Mucosa of descending colon (tissue), 3 donors: ENCODE data around the gene ATAD3A. TPM values are rescaled to one million over a fixed set of nuclear protein-coding genes. Genes with fewer than 3 reads are reported as not detected.

Source experiments
- ATAC-seq: fragments of 200-7000 bp; cut with Tn5 transposase; one replicate; pipeline ENCODE4 v1.9.1; 2020; ENCODE audit warnings: mild to moderate bottlenecking, moderate library complexity
- DNase-seq, 3 donors: peaks; one replicate each; pipeline ENCODE4 v3.0.0-alpha.2; 2020
- H3K36me3 ChIP-seq: fragments of 200-600 bp; one replicate; pipeline ENCODE4 v1.8.0; 2021; ENCODE audit warnings: low read depth, mild to moderate bottlenecking
- H3K4me1 ChIP-seq: fragments of 200-600 bp; one replicate; pipeline ENCODE4 v1.8.0; 2021; ENCODE audit warnings: low read depth, mild to moderate bottlenecking
- H3K4me3 ChIP-seq: fragments of 200-600 bp; one replicate; pipeline ENCODE4 v1.8.0; 2021; ENCODE audit warnings: mild to moderate bottlenecking
- H3K9me3 ChIP-seq: fragments of 200-600 bp; one replicate; pipeline ENCODE4 v1.8.0; 2021; ENCODE audit warnings: mild to moderate bottlenecking
- intact Hi-C, 2 donors: fragments of 100-400 bp; cut with DNase I in 1 of 2; cut with micrococcal nuclease in 1 of 2; formaldehyde crosslinking; loops; one replicate each; pipeline versions ENCODE4 v1.11.0 to v1.11.1; 2022; cut with DNase I, micrococcal nuclease
- total RNA-seq, 3 donors: library from RNA; stranded (reverse); fragmentation: NEBNext Ultra II Directional in 2 of 3; extraction: Animal tissue kit (Norgen Biotek cat#: 25700) in 2 of 3; gene quantifications; one replicate each; pipeline versions ENCODE4 v1.2.1 to v1.2.4, GENCODE V29; 2021 to 2023
- TF ChIP-seq, protein P1 (sequence below): fragments of 200-600 bp; IDR thresholded peaks from one replicate; pipeline ENCODE4 v1.8.0; 2022; ENCODE audit warnings: antibody characterized with exemption, mild to moderate bottlenecking
- donor health status: DM: no; HTN: no; CAD: no; lungs with moderate emphysema.
- donor health status: DM: no; HTN: no; CAD: no.
- donor health status: DM: no; HTN: yes; CAD: no.

Gene ATAD3A
- total RNA-seq, 3 donors from 2014 or later: 18.8 to 35.1 (median 20.8) TPM

DNA sequence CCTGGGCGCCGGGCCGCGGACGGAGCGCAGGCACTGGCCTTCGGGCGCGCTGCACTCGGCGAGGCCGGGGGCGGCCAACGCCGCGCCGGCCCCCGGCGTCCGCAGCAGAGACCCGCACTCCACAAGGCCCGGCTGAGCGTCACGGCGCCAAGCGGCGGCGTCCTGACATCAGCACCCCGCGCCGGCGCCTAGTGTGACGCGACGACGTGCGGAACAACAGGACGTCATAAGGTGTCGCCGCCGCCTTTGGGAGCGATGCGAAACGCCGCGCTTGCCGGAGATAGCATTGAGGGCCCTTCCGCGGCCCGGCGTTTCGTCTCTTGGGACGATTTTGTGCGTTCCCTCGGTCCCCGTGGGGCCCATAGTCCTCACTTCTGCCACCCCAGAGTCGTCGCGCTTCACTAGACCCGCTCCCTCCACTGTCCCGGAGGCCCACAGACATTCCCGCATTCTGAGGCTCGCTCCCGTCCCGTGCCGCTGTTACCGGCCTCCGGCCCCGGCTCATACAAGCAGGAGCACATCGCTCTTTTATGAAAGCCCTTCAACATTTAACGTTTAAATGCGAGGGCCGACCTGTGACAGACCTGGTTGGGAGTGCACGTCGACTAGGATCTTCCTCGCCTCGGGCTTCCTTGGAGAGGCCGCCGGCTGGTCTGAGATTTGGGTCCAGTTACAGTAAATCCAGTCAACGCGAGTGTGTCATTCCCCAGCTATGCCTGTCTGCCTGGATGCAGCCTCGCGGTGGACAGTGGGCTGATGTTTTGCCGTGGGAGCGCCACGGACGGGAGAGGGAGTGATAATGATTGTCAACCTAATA lies 63.0 kb downstream of the ATAD3A start, which contains the start of gene SSU72:
Gene SSU72, minus strand, starts transcription at position 143 of the 817 bp plus-strand sequence. CDS start 306 bp downstream, outside the sequence.
- H3K4me1 ChIP-seq: peaks cover 18% of the 10 kb centered on the region
- intact Hi-C loops: no loop called here
- TF ChIP-seq, protein P1, sequence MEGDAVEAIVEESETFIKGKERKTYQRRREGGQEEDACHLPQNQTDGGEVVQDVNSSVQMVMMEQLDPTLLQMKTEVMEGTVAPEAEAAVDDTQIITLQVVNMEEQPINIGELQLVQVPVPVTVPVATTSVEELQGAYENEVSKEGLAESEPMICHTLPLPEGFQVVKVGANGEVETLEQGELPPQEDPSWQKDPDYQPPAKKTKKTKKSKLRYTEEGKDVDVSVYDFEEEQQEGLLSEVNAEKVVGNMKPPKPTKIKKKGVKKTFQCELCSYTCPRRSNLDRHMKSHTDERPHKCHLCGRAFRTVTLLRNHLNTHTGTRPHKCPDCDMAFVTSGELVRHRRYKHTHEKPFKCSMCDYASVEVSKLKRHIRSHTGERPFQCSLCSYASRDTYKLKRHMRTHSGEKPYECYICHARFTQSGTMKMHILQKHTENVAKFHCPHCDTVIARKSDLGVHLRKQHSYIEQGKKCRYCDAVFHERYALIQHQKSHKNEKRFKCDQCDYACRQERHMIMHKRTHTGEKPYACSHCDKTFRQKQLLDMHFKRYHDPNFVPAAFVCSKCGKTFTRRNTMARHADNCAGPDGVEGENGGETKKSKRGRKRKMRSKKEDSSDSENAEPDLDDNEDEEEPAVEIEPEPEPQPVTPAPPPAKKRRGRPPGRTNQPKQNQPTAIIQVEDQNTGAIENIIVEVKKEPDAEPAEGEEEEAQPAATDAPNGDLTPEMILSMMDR: no peak
- ATAC-seq (peak; percentile 93), DNase-seq (peak; percentile 94 to 97 (median 95))
- H3K4me3 ChIP-seq: peak within 1 kb of the TSS; percentile 95
- no peaks in the 10 kb centered on the region for H3K9me3 ChIP-seq
- H3K36me3 ChIP-seq: no peaks in the 10 kb centered on the region

DNA sequence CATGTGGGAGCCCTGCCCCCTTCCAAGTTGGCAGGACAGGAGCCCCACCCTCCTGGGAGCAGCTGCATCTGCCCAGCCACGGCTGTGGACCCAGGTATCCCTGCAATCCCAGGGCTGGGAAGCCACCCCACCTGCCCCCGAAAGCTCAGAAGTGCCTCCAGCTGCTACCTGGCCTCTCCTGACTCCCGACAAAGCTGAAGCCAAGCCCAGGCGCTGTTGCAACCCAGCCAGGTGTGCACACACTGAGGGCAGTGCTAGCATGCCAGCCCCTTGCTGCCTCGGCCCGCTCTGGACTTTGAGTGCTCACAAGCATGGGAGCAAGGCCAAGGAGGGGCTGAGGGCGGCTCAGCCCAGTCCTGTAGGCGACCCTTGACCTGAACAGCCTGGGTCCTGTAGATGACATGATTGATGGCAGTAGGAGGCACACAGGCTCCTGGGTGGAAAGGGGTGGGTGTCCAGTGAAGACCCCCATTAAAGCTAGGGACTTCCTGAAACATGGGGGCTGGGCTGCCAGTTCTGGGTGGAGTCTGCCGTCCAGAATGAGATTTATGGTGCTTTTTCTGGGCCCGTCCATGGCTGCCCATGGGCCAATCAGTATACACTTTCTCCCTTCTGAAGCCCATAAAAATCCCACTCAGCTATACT lies 65.5 kb downstream of the ATAD3A start:
- Histone ChIP-seq H3K4me1 (peaks cover 18% of the 10 kb centered on the region), H3K4me3 (no peak overlapping the region), H3K9me3 (no peaks in the 10 kb centered on the region), H3K36me3 (no peaks in the 10 kb centered on the region)
- TF ChIP-seq, protein P1: no peak
- ATAC-seq: peak; percentile 31
- intact Hi-C loops: no loop called here
- peak in 2 of 3 donors; percentile 50 to 65 for DNase-seq

DNA sequence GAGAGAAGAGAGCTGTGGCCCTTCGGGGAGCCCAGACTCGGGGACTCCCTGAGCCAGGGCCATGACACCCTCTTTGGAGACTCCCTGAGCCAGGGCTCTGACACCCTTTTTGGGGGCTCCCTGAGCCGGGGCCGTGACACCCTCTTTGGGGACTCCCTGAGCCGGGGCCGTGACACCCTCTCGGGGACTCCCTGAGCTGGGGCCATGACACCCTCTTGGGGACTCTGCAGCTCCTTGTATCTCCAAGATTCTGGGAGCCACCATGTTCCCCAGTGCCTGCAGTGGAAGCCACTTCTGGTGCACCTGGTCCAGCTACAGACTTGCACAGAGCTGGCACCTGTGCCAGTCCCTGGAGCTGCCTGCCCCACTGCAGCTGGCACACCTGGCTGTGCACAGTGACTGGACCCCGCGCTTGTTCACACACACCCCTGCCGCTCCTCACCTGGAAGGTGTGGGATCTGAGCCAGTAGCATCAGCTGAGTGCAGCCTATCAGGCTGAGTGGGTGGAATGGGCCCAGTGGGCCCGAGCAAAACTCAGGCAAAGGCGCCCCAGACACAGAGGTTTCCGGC lies 66.5 kb downstream of the ATAD3A start:
- Histone ChIP-seq H3K4me3 (no peak overlapping the region), H3K9me3 (no peaks in the 10 kb centered on the region), H3K36me3 (no peaks in the 10 kb centered on the region), H3K4me1 (peaks cover 11% of the 10 kb centered on the region)
- no peak for ATAC-seq
- TF ChIP-seq, protein P1: no peak
- no peak for DNase-seq
- intact Hi-C loops: no loop called here

DNA sequence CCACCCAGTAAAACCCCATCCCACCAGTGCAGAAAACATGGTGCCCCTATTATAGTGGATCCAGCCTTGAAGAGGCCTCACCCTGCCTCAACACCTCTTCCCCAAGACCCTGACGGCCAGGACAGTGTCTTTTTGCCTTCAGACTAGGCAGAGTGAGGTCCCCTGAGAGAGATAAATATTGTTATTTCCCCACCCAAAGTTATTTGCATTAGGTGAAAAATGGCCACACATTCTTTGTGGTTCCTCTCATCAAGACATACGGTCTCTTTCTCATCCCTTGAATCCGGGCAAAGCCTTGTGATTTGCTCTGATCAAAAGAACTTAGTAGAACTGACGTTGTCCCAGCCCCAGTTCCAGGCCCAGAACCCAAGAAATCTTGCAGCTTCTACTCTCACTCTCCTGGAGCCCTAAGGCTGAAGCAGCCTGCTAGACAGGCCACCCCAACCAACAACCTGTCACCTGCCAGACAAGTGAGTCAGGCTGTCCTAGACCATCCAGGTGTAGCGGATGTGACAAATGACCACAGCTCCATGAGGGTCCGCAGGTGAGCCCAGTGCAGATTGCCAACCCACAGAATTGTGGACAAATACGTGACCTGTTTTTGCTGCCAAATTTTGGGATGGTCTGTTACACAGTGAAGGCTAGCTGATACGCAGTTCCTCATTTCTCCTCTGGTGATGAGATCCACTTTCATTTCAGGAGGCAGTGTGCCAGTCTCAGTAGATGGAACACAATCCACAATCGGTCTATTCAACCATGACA lies 70.8 kb downstream of the ATAD3A start:
- Histone ChIP-seq H3K4me1 (peaks cover under 1% of the 10 kb centered on the region), H3K9me3 (no peaks in the 10 kb centered on the region), H3K4me3 (no peak overlapping the region), H3K36me3 (no peaks in the 10 kb centered on the region)
- no peak for ATAC-seq
- TF ChIP-seq, protein P1: no peak
- intact Hi-C loops: no loop called here
- DNase-seq: no peak

DNA sequence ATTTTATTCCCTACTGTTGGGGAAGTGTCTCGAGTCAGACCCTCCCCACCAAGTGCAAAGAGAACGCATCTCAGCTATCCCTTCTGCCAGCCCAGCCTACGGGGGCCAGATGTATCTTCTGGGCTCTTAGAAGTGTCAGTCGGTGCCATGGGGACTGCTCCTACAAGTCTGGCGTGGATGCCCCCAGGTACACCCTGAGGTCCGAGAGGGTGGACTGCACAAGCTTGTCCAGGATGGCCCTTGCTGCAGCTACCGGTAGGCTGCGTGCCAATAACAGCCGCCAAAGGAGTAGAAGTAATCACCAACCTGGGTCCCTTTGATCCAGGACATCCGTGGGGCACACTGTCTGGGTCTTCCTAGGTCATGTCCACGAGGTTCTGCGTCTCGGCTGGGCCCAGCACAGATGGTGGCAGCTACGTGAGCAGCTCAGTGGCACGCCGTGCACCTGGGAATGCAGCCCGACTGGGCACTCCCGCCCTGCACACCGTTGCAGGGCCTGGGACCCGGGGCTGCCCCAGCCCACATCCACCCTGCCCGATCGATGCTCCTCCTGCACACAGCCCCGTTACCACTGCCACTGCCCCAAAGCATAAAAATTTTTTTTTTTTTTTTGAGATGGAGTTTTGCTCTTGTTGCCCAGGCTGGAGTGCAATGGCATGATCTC lies 71.5 kb downstream of the ATAD3A start:
- no peak for DNase-seq
- Histone ChIP-seq H3K4me1 (no peaks in the 10 kb centered on the region), H3K36me3 (no peaks in the 10 kb centered on the region), H3K9me3 (no peaks in the 10 kb centered on the region), H3K4me3 (no peak overlapping the region)
- no peak for ATAC-seq
- intact Hi-C loops: no loop called here
- TF ChIP-seq, protein P1: no peak
